Ascending aorta (tissue), 2 donors: ENCODE results near the gene SIM2. TPM values are rescaled to one million over a fixed set of nuclear protein-coding genes. Genes with fewer than 3 reads are reported as not detected.

Experiments used
- DNase-seq, 2 donors: peaks; one replicate each; pipeline ENCODE4 v3.0.0-alpha.2; 2019; ENCODE audit warnings: low spot score in 2 of 2
- H3K27ac ChIP-seq, 2 donors: fragments of 200-600 bp; sonication (generic); one replicate each; pipeline ENCODE4 v1.5.1; 2016 to 2017; ENCODE audit warnings: mild to moderate bottlenecking in 1 of 2
- H3K27me3 ChIP-seq: fragments of 200-600 bp; sonication (generic); one replicate; pipeline ENCODE4 v1.5.1; 2017
- H3K36me3 ChIP-seq, 2 donors: fragments of 200-600 bp; sonication (generic); one replicate each; pipeline ENCODE4 v1.5.1; 2016
- H3K4me1 ChIP-seq, 2 donors: fragments of 200-600 bp; sonication (generic); one replicate each; pipeline ENCODE4 v1.5.1; 2016 to 2017; ENCODE audit warnings: mild to moderate bottlenecking in 1 of 2
- H3K4me3 ChIP-seq, 2 donors: fragments of 200-600 bp; sonication (generic); one replicate each; pipeline ENCODE4 v1.5.1; 2016 to 2017; ENCODE audit warnings: mild to moderate bottlenecking in 1 of 2
- H3K9me3 ChIP-seq, 2 donors: fragments of 200-600 bp; sonication (generic); one replicate each; pipeline ENCODE4 v1.5.1; 2016
- CTCF ChIP-seq, 3 experiments: fragments of 200-600 bp in 2 of 3; fragments of 450-650 bp in 1 of 3; sonication (generic) in 2 of 3; IDR thresholded peaks; one replicate each; pipeline ENCODE4 v1.5.1; 2016 to 2019; ENCODE audit warnings: antibody characterized with exemption in 3 of 3, mild to moderate bottlenecking in 1 of 3, moderate library complexity in 1 of 3
- intact Hi-C: fragments of 100-400 bp; cut with DNase I; formaldehyde crosslinking; loops from one replicate; pipeline ENCODE4 v1.15.1; 2023
- total RNA-seq: library from RNA; depleted of rRNA; stranded (reverse); fragments of >200 nt; gene quantifications from one replicate; pipeline ENCODE4 v1.1.0, GENCODE V29; 2016

SIM2 gene
- total RNA-seq, 1 donor from 2014 or later: not detected

GRCh38 chr21:36729310-36729970 lies 30.5 kb downstream of the SIM2 start:
- intact Hi-C loops: no loop called here
- DNase-seq: no peak
- no peaks in the 10 kb centered on the region for H3K27me3 ChIP-seq
- no peaks in the 10 kb centered on the region for H3K4me1 ChIP-seq
- H3K9me3 ChIP-seq: no peaks in the 10 kb centered on the region
- no peak overlapping the region for H3K4me3 ChIP-seq
- no peak overlapping the region for H3K27ac ChIP-seq
- H3K36me3 ChIP-seq: no peaks in the 10 kb centered on the region
- no peak for TF ChIP-seq CTCF (IDR thresholded peaks at IDR 0.05)

GRCh38 chr21:36730291-36731281 lies 31.7 kb downstream of the SIM2 start:
- Histone ChIP-seq H3K27me3 (no peaks in the 10 kb centered on the region), H3K9me3 (no peaks in the 10 kb centered on the region), H3K27ac (no peak overlapping the region), H3K4me3 (no peak overlapping the region), H3K4me1 (no peaks in the 10 kb centered on the region), H3K36me3 (no peaks in the 10 kb centered on the region)
- intact Hi-C loops: no loop called here
- no peak for DNase-seq
- no peak for TF ChIP-seq CTCF (IDR thresholded peaks at IDR 0.05)

GRCh38 chr21:36732217-36732616 lies 33.3 kb downstream of the SIM2 start:
- H3K4me3 ChIP-seq: no peak overlapping the region
- intact Hi-C loops: no loop called here
- H3K27ac ChIP-seq: no peak overlapping the region
- H3K27me3 ChIP-seq: no peaks in the 10 kb centered on the region
- H3K36me3 ChIP-seq: no peaks in the 10 kb centered on the region
- no peaks in the 10 kb centered on the region for H3K9me3 ChIP-seq
- no peak for TF ChIP-seq CTCF (IDR thresholded peaks at IDR 0.05)
- no peaks in the 10 kb centered on the region for H3K4me1 ChIP-seq
- no peak for DNase-seq

- Histone ChIP-seq H3K36me3 (no peaks in the 10 kb centered on the region), H3K4me1 (no peaks in the 10 kb centered on the region), H3K4me3 (no peak overlapping the region), H3K9me3 (no peaks in the 10 kb centered on the region), H3K27ac (no peak overlapping the region), H3K27me3 (no peaks in the 10 kb centered on the region)
- DNase-seq: no peak
- no peak for TF ChIP-seq CTCF (IDR thresholded peaks at IDR 0.05)
- intact Hi-C loops: no loop called here
Measured at GRCh38 chr21:36732761-36733160, 33.8 kb downstream of the SIM2 start.

- no peak overlapping the region for H3K27ac ChIP-seq
- intact Hi-C loops: no loop called here
- H3K27me3 ChIP-seq: no peaks in the 10 kb centered on the region
- no peak for DNase-seq
- H3K4me1 ChIP-seq: no peaks in the 10 kb centered on the region
- H3K9me3 ChIP-seq: no peaks in the 10 kb centered on the region
- H3K36me3 ChIP-seq: no peaks in the 10 kb centered on the region
- no peak overlapping the region for H3K4me3 ChIP-seq
- TF ChIP-seq CTCF (IDR thresholded peaks at IDR 0.05): no peak
Measured at GRCh38 chr21:36733857-36734256, 34.9 kb downstream of the SIM2 start.
